NCI-H187 (cell line): ENCODE data around the gene DYRK1A.
A peak's percentile ranks its signal among the peaks of the same experiment; 100 is the strongest.

Experiments
- DNase-seq, 2 experiments: peaks; one replicate each; lab custom pipeline; 2025; lab: John Stamatoyannopoulos, UW

DYRK1A gene

GRCh38 chr21:37550618-37551330, 184.2 kb downstream of the DYRK1A start:
- DNase-seq = no peak

- no peak for DNase-seq
Observed at GRCh38 chr21:37551331-37551992, 184.9 kb downstream of the DYRK1A start.

DNA sequence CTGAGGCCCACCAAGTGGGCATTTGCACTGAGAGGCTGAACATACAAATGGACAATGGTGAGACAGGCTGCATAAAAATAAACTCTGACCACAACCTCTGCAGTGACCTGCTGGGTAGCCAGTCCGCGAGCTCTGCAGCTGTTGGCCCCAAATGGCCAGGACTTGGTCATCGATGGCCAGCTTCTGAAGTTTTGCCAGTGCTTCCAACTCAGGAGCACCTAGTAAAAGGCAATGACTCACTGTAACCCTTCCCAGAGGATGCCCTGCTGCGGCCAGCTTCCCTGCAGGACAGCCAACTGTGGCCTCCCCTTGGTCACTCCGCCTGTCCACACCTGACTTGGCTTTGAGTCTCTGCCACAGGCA, 185.4 kb downstream of the DYRK1A start:
- no peak for DNase-seq

DNA sequence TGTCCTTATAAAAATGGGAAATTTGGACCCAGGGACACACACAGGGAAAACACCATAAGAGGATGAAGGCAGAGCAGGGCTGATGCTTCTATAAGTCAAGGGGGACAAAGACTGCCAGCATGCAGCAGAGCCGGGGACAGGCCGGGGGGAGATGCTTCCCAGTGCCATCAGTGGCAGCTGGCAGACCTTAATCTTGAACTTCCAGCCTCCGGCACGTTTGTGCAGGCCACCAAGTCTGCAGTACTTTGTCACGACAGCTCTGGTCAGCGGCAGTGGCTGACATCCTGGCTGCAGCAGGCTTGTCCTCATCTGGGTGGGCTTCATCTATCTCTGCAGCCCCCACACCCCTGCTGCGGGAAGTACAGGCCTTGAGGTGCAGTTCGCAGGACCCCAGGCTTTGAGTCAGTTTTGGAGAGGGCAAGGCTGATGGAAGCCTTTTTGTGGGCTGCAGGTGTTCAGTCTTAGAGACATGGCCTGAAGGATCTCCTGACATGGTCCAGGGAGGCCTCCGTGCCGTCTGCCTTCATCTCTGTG, 186.0 kb downstream of the DYRK1A start:
- no peak for DNase-seq

GRCh38 chr21:37553078-37553481, 186.5 kb downstream of the DYRK1A start:
- no peak for DNase-seq

GRCh38 chr21:37554661-37555379, 188.2 kb downstream of the DYRK1A start:
- no peak for DNase-seq

DNA sequence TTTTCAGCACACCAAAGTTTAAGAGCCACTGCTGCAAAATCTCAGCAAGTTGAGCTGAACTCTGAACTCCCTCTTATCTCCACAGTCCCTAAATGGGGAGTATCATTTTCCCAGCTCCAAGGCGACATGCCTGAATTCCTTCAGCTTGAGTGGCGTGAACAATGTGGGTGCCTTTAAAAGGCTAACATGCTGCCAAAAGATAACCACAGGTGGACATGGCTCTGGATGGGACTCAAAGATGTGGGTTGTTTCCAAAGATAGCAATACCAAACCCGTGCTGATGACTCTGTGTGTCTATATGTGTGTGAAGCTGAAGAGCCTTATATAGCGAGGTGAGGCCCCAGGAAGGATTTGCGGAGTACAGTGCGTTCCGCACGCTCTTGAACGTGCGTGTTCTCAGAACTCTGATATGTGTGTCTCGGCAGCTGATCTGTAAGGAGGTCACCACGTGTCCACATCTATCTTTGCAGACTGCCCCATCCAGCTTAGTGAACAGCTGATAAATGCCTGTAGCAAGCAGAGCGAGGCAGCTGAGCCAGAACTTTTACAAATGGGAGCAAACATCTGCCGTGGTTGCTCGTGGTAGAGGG, 189.2 kb downstream of the DYRK1A start:
- no peak for DNase-seq

DNA sequence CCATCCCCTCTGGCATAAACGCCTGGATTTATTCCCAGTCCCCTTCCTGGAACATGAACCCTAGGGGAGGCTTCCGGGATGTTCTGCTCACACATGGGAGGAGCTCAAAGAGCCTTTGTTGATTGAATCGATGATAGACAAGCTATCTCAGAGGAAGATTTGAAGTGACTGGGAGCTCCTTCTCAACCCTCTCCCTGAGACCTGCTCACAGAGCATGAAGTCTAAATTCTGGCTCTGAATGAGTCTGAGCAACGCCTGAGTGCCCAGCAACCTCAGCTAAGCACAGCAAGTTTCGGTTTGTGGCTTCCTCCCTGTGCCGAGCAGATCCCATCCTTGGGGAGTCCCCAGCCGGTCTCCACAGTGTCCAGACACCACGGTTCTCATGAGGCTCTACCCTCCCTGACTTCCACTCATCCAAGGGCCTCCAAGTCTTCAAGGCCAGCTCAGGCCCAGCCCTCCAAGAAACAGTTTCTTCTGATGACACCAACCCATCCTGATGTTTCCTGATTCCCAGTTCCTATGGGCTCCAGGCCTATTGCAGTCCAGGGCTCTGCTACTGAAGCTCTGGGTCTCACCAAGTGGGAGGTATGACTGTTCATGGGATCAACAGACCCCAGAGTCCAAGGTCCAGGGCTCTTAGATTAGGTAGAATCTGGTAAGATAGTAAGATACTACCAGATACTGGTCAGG, 190.8 kb downstream of the DYRK1A start:
- DNase-seq = no peak

- DNase-seq = no peak
Observed at GRCh38 chr21:37558676-37559211, 192.2 kb downstream of the DYRK1A start.

GRCh38 chr21:37560385-37560784, 193.8 kb downstream of the DYRK1A start:
- no peak for DNase-seq

- DNase-seq = no peak
Observed at GRCh38 chr21:37561506-37561905, 194.9 kb downstream of the DYRK1A start.

GRCh38 chr21:37561941-37562919, 195.7 kb downstream of the DYRK1A start:
- DNase-seq = no peak

DNA sequence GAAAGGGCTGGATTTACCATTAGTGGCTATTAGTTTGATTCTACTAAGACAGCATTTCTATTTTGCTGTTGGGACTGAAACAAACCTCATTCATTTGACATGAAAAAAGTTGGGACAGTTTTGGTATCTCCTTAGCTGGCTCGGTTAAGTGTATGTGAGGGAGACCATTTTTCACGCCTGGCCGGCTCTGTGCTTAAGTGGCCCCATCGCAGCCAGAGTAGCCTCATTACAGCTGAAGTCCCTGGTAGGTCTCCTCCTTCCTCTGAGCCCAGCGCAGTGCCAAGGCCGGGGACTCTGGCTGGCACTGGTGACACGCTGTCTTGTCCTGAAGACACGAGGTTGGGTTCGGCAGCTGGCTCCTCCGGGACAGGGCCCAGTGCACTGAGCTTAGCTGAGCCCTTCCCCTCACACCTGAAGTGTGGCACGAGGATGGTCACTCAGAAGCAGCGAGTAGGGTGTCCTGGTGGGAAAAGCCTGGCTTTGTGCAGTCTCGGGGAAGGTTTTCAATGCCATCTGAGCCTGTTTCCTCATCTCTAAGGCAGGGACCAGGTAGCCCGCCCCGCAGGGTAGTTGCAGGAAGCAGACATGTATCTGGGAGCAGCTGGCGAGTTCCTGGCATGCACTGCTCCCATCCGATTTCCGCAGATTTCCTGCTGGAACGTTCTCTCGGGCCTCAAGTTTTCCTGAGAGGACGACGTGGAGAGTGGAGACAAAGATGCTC, 196.5 kb downstream of the DYRK1A start:
- no peak for DNase-seq

DNA sequence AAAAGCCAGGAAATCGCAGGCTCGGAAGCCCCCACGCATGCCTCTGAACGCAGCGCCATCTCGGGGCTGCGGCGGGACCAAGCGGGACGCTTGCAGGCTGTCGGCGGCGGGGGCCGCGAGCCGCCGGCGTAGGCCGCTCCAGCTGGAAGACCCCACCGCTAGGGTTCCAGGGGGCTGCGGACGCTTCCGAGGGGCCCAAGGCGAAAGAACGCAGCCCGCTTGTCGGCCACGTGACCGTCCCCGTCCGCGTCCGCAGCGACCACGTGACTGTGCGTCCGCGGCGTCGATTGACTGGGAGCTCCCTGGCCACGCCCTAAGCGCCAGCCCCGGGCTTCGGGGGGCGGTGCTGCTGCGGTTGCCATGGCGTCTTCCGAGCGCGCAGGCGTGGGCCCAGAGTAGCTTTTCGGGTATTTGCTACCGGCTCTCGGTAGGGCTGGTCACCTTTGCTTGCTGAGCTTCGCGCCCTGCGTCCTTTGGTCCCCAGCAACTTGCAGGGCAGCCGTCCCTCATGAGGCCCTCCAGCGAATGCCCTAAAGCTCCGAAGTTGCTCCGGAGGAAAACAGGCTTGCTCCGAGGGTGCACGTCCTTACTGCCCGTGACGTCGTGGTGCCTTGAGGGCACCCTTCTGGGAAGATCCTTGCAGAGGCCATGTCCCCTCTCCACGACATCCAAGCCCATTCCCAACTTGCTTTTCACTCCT, 197.2 kb downstream of the DYRK1A start:
- DNase-seq = peak; percentile 90 to 92

- peak in 1 of 2 experiments; percentile 65 for DNase-seq
Observed at GRCh38 chr21:37564341-37564923, 197.9 kb downstream of the DYRK1A start.

- DNase-seq = peak in 1 of 2 experiments; percentile 66
Observed at GRCh38 chr21:37564924-37565529, 198.5 kb downstream of the DYRK1A start.

DNA sequence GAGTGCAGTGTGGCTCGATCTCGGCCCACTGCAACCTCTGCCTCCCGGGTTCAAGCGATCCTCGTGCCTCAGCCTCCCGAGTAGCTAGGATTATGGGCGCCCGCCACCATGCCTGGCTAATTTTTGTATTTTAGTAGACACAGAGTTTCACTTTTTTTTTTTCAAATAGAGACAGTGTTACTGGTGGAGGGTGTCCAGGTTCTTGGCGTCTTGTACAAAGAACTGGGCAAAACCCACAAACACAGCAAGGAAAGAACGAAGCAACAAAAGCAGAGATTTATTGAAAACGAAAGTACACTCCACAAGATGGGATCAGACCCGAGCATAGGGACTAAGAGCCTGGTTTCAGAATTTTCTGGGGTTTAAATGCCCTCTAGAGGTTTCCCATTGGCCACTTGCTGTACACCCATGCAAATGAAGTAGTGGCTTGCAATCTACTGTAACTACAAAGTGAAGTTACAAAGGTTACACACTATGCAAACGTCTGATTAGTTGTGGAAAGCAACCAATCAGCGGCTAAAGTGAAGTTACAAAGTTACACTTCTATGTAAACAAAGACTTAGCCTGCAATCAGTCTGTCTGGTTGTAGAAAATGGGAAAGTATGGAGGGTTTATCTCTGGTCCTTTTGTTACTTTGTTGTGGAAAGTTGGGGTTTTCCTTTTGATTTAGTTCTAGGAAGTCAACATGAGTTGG, 199.1 kb downstream of the DYRK1A start:
- DNase-seq = no peak
